Common myeloid progenitor, CD34-positive (primary cell): Measurements from ENCODE around the gene MEGF11.

Source experiments
- CTCF ChIA-PET: fragments of 350-600 bp; sonication (Branson Sonifier 250); formaldehyde crosslinking; loops from one replicate; lab custom pipeline; 2021; ENCODE audit warnings: antibody characterized with exemption; lab: Charles Lee
- POLR2A ChIA-PET: fragments of 350-600 bp; sonication (Branson Sonifier 250); formaldehyde crosslinking; loops from one replicate; lab custom pipeline; 2021; ENCODE audit warnings: antibody characterized with exemption; lab: Charles Lee
- DNase-seq, 3 donors: peaks; one replicate each; pipeline versions ENCODE4 v3.0.0 to v3.0.0-alpha.2; 2013
- H3K27ac ChIP-seq, 2 experiments: 1 replicate in 1 of 2; 2 replicates in 1 of 2; pipeline ENCODE4 v1.7.0; 2013; ENCODE audit warnings: inconsistent platforms in 2 of 2, low read length in 2 of 2, mild to moderate bottlenecking in 2 of 2, low read depth in 1 of 2, moderate library complexity in 1 of 2; ENCODE audit not compliant: severe bottlenecking in 2 of 2, insufficient read depth in 1 of 2, poor library complexity in 1 of 2
- H3K27me3 ChIP-seq, 5 experiments: replicated peaks in 2 of 5; 1 replicate in 3 of 5; 2 replicates in 2 of 5; pipeline versions ENCODE4 v1.6.1 to v1.7.0; 2013; ENCODE audit warnings: low read length in 4 of 5, mild to moderate bottlenecking in 2 of 5, moderate library complexity in 2 of 5, inconsistent platforms in 1 of 5; ENCODE audit not compliant: insufficient read depth in 5 of 5, control insufficient read depth in 4 of 5
- H3K36me3 ChIP-seq, 4 experiments: 1 replicate in 2 of 4; 2 replicates in 2 of 4; pipeline versions ENCODE4 v1.6.1 to v1.7.0; 2013; ENCODE audit warnings: low read length in 3 of 4, control low read depth in 1 of 4, mild to moderate bottlenecking in 1 of 4; ENCODE audit not compliant: control insufficient read depth in 4 of 4, insufficient read depth in 4 of 4
- H3K4me1 ChIP-seq, 4 experiments: 1 replicate in 3 of 4; 2 replicates in 1 of 4; pipeline versions ENCODE4 v1.6.1 to v1.7.1; 2013; ENCODE audit warnings: low read length in 3 of 4, mild to moderate bottlenecking in 3 of 4, control low read depth in 1 of 4, inconsistent platforms in 1 of 4, moderate library complexity in 1 of 4; ENCODE audit not compliant: control insufficient read depth in 4 of 4, insufficient read depth in 4 of 4; ENCODE audit errors: control extremely low read depth in 1 of 4
- H3K4me3 ChIP-seq, 7 experiments: 1 replicate in 4 of 7; 2 replicates in 3 of 7; pipeline versions ENCODE4 v1.5.1 to v1.7.0; 2013; ENCODE audit warnings: mild to moderate bottlenecking in 7 of 7, low read length in 6 of 7, moderate library complexity in 6 of 7, inconsistent platforms in 2 of 7, low read depth in 2 of 7, control low read depth in 1 of 7; ENCODE audit not compliant: insufficient read depth in 4 of 7, control insufficient read depth in 1 of 7; ENCODE audit errors: extremely low read depth in 1 of 7
- H3K9me3 ChIP-seq, 5 experiments: 1 replicate in 4 of 5; 2 replicates in 1 of 5; pipeline versions ENCODE4 v1.6.1 to v1.7.1; 2013; ENCODE audit warnings: low read length in 4 of 5, mild to moderate bottlenecking in 2 of 5, inconsistent platforms in 1 of 5, low read depth in 1 of 5, moderate library complexity in 1 of 5; ENCODE audit not compliant: control insufficient read depth in 4 of 5, insufficient read depth in 2 of 5; ENCODE audit errors: control extremely low read depth in 1 of 5
- WGBS: methylation state at CpG from one replicate; pipeline ENCODE4 v1.1.5; 2013; ENCODE audit not compliant: insufficient coverage; 5-methylcytosine and 5-hydroxymethylcytosine counted together

MEGF11 gene

DNA sequence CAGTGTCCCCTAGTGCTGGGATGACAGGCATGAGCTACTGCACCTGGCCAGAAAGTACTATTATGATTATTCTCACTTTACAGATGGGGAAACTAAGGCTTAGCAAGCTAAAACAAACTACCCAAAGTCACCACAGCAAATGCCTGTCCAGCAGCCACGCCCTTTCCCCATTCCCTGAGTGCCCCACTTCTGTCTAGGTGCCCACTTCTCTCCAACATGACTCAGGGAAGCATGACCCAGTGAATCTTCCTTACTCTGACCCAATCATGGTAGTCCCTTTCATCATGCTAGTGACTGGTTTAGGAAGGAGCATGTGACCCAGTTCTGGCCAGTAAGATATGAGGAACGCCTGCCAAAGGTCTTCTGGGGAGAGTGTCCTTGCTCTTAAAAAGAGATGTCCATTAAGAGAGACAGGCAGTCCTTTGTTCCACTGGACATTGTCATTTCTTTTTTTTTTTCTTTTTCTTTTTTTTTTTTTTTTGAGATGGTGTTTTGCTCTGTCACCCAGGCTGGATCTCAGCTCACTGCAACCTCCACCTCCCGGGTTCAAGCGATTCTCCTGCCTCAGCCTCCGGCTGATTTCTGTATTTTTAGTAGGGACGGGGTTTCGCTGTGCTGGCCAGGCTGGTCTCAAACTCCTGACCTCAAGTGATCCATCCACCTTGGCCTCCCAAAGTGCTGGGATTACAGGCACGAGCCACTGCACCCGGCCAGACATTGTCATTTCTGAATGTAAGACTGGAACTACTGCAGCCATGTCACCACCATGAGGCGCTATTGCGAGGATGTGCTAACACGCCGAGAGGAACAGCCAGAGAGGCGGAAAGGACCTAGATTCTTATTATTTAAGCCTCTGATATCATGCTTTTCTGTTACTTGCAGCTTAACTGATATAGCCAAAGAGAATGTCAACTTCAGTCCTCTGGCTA lies 19.8 kb downstream of the MEGF11 start:
- H3K4me3 ChIP-seq = no peak overlapping the region
- 92% methylated on average over 14 of the region's 14 CpGs for WGBS
- no peak overlapping the region for H3K27ac ChIP-seq
- no peaks in the 10 kb centered on the region for H3K36me3 ChIP-seq
- H3K9me3 ChIP-seq = peaks cover 0 to 1% (median 0%) of the 10 kb centered on the region in 5 experiments
- ChIA-PET CTCF (no interaction called here), POLR2A (no interaction called here)
- peaks cover 0 to 12% (median 5%) of the 10 kb centered on the region in 5 experiments for H3K27me3 ChIP-seq
- peak in 1 of 3 donors; percentile 21 for DNase-seq
- H3K4me1 ChIP-seq = no peaks in the 10 kb centered on the region

DNA sequence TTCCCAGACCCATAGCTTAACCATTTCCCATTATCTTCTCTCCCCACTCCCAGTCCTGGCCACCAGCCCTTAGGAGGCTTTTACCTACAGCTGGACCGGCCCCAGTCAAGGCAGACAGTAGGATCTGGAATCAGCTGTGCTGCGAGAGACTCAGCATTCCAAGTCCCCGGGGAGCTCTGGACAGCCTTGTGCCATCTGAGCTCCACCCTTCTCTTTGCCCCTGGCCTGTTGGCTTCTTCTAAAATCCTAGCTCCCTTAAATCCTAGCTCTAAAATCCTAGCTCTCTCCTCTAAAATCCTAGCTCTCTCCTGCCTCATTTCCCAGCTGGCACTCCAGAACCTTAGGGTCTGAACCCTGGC lies 21.3 kb downstream of the MEGF11 start:
- DNase-seq = no peak
- Histone ChIP-seq H3K27ac (no peak overlapping the region), H3K4me3 (no peak overlapping the region), H3K4me1 (no peaks in the 10 kb centered on the region), H3K9me3 (peaks cover 0 to 3% (median 0%) of the 10 kb centered on the region in 5 experiments), H3K36me3 (no peaks in the 10 kb centered on the region), H3K27me3 (peaks cover 0 to 14% (median 3%) of the 10 kb centered on the region in 5 experiments)
- 81% methylated on average over 3 of the region's 3 CpGs for WGBS
- ChIA-PET POLR2A (no interaction called here), CTCF (interaction anchor here (0.7 to 1.2 kb wide), 3 partner anchors 11 to 19 kb away, joined by 3 to 4 read pairs (median 3); no protein-coding TSS in a partner anchor)

- Histone ChIP-seq H3K4me3 (no peak overlapping the region), H3K4me1 (no peaks in the 10 kb centered on the region), H3K27ac (no peak overlapping the region), H3K36me3 (no peaks in the 10 kb centered on the region), H3K27me3 (peaks cover 0 to 14% (median 3%) of the 10 kb centered on the region in 5 experiments), H3K9me3 (peaks cover 0 to 3% (median 0%) of the 10 kb centered on the region in 5 experiments)
- ChIA-PET POLR2A (interaction anchor here (1.1 kb wide), 1 partner anchor 86 kb away, joined by 4 read pairs; no protein-coding TSS in a partner anchor), CTCF (interaction anchor here (0.7 to 1.2 kb wide), 3 partner anchors 10 to 19 kb away, joined by 3 to 4 read pairs (median 3); no protein-coding TSS in a partner anchor)
- 94% methylated on average over 6 of the region's 8 CpGs for WGBS
- no peak for DNase-seq
Observed at GRCh38 chr15:66231394-66232266, 21.9 kb downstream of the MEGF11 start.

GRCh38 chr15:66229790-66230465 lies 23.6 kb downstream of the MEGF11 start:
- Histone ChIP-seq H3K9me3 (peaks cover 0 to 3% (median 0%) of the 10 kb centered on the region in 5 experiments), H3K27me3 (peaks cover 0 to 3% (median 0%) of the 10 kb centered on the region in 5 experiments), H3K27ac (no peak overlapping the region), H3K4me1 (no peaks in the 10 kb centered on the region), H3K4me3 (no peak overlapping the region), H3K36me3 (no peaks in the 10 kb centered on the region)
- 97% methylated on average over 3 of the region's 6 CpGs for WGBS
- POLR2A ChIA-PET = no interaction called here
- CTCF ChIA-PET = no interaction called here
- no peak for DNase-seq

DNA sequence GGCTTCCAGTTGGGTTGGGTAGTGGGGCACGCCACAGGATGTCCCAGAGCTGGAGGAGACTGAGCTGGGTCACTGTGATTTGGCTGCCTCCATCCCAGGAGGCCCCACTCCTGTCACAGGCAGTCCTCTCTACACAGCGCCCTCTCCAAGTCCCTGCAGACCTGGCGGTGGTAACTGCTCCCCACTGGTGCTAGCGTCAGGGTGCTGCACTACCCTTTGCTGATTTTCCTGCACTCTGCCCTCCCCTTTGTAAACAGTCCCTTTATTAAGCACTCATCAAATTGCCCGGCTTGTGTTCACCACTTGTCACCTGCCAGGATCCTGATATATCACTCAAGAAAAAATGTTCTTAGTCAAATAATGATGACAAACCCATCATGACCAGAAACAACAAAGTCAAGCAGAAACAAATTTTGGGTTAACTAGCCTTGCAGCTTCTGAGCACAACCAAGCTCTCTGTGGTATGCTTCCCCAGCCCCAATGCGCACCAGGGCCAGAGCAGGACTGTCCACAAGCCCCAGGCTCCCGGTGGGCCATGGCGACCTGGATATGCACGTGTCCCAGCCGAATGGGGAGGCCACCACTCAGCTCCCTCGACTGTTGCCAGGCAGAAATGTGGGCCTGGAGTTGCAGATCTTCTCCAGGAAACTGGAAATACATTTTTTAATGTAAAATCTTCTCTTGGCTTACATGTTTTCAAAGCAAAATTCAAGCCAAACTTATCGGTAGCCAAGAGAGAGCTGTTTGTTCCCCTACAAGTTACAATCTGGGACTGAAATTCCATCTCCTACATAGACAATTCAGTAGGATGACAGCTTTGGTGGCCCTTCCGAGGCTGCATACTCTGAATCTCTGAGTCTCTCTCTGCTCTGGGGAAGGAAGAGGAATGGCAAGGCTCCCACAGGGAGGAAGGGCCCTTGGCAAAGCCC lies 24.5 kb downstream of the MEGF11 start:
- Histone ChIP-seq H3K27ac (no peak overlapping the region), H3K9me3 (peaks cover 0 to 3% (median 0%) of the 10 kb centered on the region in 5 experiments), H3K4me1 (no peaks in the 10 kb centered on the region), H3K27me3 (peaks cover 0 to 3% (median 0%) of the 10 kb centered on the region in 5 experiments), H3K36me3 (no peaks in the 10 kb centered on the region), H3K4me3 (no peak overlapping the region)
- CTCF ChIA-PET = no interaction called here
- DNase-seq = no peak
- POLR2A ChIA-PET = no interaction called here
- WGBS = 96% methylated on average over 11 of the region's 13 CpGs

GRCh38 chr15:66226736-66227135 lies 26.8 kb downstream of the MEGF11 start:
- no peaks in the 10 kb centered on the region for H3K36me3 ChIP-seq
- POLR2A ChIA-PET = no interaction called here
- 92% methylated on average over 8 of the region's 8 CpGs for WGBS

More at GRCh38 chr15:66226736-66227135, 26.8 kb downstream of the MEGF11 start:
- CTCF ChIA-PET = no interaction called here
- Histone ChIP-seq H3K4me1 (no peaks in the 10 kb centered on the region), H3K4me3 (no peak overlapping the region), H3K27ac (no peak overlapping the region), H3K9me3 (peaks cover 0 to 3% (median 0%) of the 10 kb centered on the region in 5 experiments), H3K27me3 (peaks cover 0 to 3% (median 0%) of the 10 kb centered on the region in 5 experiments)
- DNase-seq = no peak
